HG03095 (cell line): Measurements from ENCODE around the gene CLASRP.

Experiments used
- ATAC-seq: cut with Tn5 transposase; IDR thresholded peaks from one replicate; pipeline ENCODE4 v1.9.1; 2021; ENCODE audit warnings: moderate library complexity; ENCODE audit not compliant: unreplicated experiment

Gene CLASRP

GRCh38 chr19:45020071-45020470 lies 18.8 kb upstream of the CLASRP start:
- ATAC-seq, result no peak

DNA sequence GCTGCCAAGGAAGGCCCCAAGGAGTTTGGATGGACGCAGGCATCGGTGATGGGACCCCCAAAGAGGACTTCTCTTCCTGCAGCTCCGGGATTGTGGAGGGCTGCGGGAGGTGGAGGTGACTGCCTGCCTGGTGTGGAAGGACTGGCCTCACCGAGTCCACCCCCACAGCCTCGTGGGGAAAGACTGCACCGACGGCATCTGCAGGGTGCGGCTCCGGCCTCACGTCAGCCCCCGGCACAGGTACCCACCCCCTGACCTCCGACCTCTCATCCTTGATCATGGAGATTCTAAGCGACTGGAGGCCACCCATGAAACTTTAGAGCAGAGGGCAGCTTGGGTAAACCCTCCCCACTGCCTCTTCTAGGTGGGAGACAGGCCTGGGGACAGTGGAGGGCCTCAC lies 16.9 kb upstream of the CLASRP start:
- no peak for ATAC-seq

- no peak for ATAC-seq
These were observed 15.8 kb upstream of the CLASRP start for GRCh38 chr19:45023048-45023447.

GRCh38 chr19:45025264-45025663 lies 13.6 kb upstream of the CLASRP start:
- ATAC-seq, result no peak

DNA sequence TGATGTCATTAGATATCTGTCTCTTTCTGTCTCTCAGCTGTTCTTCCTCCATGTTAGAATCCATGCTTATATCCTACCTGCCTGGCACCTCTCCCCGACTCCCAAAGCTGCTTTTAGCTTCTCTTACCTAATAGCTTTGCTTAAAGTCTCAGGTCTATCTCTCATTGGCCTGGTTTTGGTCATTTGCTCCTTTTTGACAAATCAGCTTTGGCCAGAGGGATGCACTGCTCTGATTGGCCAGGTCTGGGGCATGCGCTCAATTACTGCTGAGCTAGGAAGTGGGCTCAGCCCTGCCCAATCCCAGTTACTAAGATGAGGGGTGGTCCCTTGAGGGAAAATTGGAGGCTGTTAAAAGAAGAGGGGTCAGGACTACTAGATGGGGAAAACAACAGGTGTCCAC lies 11.5 kb upstream of the CLASRP start:
- ATAC-seq, result no peak

DNA sequence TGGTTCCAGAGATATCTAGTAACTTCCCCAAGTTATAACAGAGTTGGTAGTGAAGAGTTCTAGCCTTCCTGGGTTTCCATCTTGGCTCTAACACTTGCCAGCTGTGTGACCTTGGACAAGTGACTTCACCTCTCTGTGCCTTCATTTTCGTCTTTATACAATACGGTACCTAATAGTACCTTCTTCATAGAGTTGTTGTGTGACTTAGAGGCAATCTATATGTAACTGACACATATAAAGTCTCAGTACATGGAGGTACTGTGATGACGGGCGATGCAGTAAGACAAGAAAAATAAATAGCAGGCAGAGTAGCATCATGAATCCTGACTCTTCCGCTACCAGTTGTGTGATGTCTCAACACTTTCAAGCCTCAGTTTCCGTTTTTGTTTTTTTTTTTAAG lies 8.0 kb upstream of the CLASRP start:
- no peak for ATAC-seq

DNA sequence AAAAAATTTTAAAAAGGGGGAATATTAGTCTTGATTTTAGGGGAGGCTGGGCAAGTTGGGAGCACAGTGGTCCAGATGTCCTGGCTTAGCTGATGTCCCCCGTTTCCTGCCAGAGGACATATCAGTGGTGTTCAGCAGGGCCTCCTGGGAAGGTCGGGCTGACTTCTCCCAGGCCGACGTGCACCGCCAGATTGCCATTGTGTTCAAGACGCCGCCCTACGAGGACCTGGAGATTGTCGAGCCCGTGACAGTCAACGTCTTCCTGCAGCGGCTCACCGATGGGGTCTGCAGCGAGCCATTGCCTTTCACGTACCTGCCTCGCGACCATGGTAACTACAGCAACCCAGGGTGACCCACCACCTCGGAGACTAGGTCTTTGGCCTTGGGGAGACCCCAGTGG lies 6.4 kb upstream of the CLASRP start:
- no peak for ATAC-seq

- no peak for ATAC-seq
These were observed 3.1 kb upstream of the CLASRP start for GRCh38 chr19:45035755-45036154.

DNA sequence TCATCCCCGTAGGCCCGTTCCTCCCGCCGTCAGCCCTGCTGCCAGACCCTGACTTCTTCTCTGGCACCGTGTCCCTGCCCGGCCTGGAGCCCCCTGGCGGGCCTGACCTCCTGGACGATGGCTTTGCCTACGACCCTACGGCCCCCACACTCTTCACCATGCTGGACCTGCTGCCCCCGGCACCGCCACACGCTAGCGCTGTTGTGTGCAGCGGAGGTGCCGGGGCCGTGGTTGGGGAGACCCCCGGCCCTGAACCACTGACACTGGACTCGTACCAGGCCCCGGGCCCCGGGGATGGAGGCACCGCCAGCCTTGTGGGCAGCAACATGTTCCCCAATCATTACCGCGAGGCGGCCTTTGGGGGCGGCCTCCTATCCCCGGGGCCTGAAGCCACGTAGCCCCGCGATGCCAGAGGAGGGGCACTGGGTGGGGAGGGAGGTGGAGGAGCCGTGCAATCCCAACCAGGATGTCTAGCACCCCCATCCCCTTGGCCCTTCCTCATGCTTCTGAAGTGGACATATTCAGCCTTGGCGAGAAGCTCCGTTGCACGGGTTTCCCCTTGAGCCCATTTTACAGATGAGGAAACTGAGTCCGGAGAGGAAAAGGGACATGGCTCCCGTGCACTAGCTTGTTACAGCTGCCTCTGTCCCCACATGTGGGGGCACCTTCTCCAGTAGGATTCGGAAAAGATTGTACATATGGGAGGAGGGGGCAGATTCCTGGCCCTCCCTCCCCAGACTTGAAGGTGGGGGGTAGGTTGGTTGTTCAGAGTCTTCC lies 1.3 kb upstream of the CLASRP start:
- no peak for ATAC-seq

- ATAC-seq, result no peak
These were observed 1.4 kb downstream of the CLASRP start for GRCh38 chr19:45040059-45040771.

GRCh38 chr19:45041125-45041524 lies 2.3 kb downstream of the CLASRP start:
- no peak for ATAC-seq

GRCh38 chr19:45045671-45046353 lies 7.0 kb downstream of the CLASRP start:
- ATAC-seq, result no peak

- no peak for ATAC-seq
These were observed 7.5 kb downstream of the CLASRP start for GRCh38 chr19:45046355-45046754.

- ATAC-seq, result peak; percentile 46
These were observed 8.4 kb downstream of the CLASRP start for GRCh38 chr19:45047188-45047797.

DNA sequence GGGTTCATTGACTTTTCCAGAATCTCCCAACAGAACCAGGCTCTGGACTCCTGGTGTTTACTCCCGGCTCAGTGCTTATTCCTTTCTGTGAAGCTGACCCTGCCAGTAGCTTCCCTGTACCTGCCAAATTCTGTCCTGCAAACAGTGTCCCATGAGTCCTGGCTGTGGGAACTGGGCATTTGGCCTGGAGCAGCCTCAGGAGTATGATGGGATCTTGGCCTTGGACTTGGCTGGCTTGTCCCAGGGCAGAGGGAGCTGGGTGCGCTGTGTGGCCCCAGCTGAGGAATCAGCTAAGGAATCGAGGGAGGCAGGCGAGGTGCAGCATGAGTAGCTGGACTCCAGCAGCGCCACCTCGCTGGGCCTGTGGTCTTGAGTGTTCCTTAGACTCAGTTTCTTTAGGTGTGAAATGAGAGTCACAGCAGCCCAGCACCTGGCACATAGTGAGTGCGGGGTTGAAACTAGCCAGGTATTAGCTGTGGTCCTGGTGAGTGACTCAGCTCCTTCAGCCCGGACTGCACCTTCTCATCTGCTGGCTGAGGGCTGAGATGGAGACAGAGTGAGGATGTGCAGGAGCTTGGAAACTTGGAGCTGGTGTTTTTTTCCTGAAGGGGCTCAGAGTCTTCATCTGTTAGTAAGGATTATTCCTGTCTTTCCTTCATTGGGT lies 10.4 kb downstream of the CLASRP start:
- ATAC-seq, result no peak

- ATAC-seq, result no peak
These were observed 11.2 kb downstream of the CLASRP start for GRCh38 chr19:45050036-45050435.

- ATAC-seq, result no peak
These were observed 13.2 kb downstream of the CLASRP start for GRCh38 chr19:45051929-45052579.

- ATAC-seq, result no peak
These were observed 18.0 kb downstream of the CLASRP start for GRCh38 chr19:45056831-45057230.

DNA sequence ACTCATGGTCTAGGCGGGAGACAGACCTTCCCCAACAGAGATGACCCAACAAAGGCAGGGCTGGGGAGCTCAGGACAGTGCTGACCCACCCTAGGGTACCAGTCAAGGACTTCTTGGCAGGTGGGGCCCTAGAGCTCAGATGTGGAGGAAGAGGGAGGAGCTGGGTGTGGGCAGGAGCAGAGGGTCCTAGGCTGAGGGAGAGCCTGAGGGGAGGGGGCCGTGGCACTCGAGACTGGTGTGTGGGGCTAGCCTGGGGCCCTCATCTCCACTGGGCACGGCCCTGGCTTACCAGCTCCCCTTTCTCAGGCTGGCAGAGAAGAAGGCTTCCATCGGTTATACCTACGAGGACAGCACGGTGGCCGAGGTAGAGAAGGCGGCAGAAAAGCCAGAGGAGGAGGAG lies 18.6 kb downstream of the CLASRP start:
- no peak for ATAC-seq

DNA sequence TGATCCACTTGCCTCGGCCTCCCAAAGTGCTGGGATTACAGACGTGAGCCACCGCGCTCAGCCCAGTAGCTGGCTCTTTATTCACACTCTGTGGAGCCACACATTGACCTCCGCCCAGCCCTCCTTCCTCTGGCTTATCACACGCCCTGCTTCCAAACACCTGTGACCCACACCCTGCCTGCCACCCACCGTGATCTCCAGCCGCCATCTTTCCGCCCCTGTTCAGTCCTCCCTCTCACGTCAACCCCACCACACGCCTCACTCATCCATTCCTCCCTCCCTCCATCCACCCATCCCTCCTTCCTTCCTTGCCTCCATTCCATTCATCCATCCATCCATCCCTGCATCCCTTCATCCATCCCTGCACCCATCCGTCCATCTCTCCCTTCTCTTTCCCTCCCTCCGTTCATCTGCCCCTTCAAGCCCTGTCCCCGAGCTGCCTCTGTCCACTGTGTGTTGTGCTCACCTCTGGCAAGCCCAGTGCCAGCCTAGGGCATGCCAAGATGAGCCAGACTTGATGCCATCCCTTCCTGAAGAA lies 19.8 kb downstream of the CLASRP start:
- no peak for ATAC-seq
